ENCODE data around the gene RAPGEF5. TPM values are rescaled to one million over a fixed set of nuclear protein-coding genes. Genes with fewer than 3 reads are reported as not detected.
A peak's percentile ranks its signal among the peaks of the same experiment; 100 is the strongest.

RAPGEF5 gene
- total RNA-seq, 1 experiment from 2014 or later: 13.3 TPM

- Histone ChIP-seq H3K79me2 (ENCODE audit: insufficient read depth, low read length) (no peaks in the 10 kb centered on the region), H3K23ac (ENCODE audit: insufficient read length, low read depth, low read length) (no peak overlapping the region), H2BK120ac (ENCODE audit: low read depth, low read length, poor library complexity, severe bottlenecking) (no peak overlapping the region), H4K8ac (replicated peaks; ENCODE audit: insufficient read length, low read depth, low read length) (no peak overlapping the region), H3K14ac (ENCODE audit: insufficient read depth, low read length) (no peak overlapping the region), H3K9me3 (ENCODE audit: control insufficient read depth, low read depth, low read length) (no peaks in the 10 kb centered on the region), H3K79me1 (ENCODE audit: insufficient read depth, low read depth, low read length, poor library complexity, severe bottlenecking) (no peaks in the 10 kb centered on the region), H4K91ac (ENCODE audit: insufficient read length, low read depth, low read length) (no peak overlapping the region), H3K4me1 (ENCODE audit: insufficient read depth, low read length) (no peaks in the 10 kb centered on the region), H3K27ac (ENCODE audit: insufficient read length, low read depth, low read length) (no peak overlapping the region), H3K27me3 (ENCODE audit: insufficient read depth, low read length) (no peaks in the 10 kb centered on the region), H3K56ac (ENCODE audit: insufficient read length, low read depth, low read length) (no peak overlapping the region), H4K5ac (ENCODE audit: insufficient read length, low read depth, low read length) (no peak overlapping the region), H2AK5ac (ENCODE audit: insufficient read length, low read length) (no peak overlapping the region), H2BK12ac (ENCODE audit: insufficient read length, low read depth, low read length) (no peak overlapping the region), H3K4ac (ENCODE audit: low read depth, low read length) (no peak overlapping the region), H2BK20ac (ENCODE audit: low read depth, low read length, poor library complexity, severe bottlenecking) (no peak overlapping the region), H3K23me2 (ENCODE audit: insufficient read length, low read depth, low read length, poor library complexity, severe bottlenecking) (no peaks in the 10 kb centered on the region), H3K18ac (ENCODE audit: insufficient read length, low read depth, low read length) (no peak overlapping the region), H2AFZ (ENCODE audit: low read length) (no peak overlapping the region), H3K9ac (ENCODE audit: extremely low read depth, insufficient read length, low read length) (no peak overlapping the region), H3K4me2 (ENCODE audit: insufficient read depth, insufficient read length, low read length) (no peak overlapping the region), H2BK15ac (ENCODE audit: low read depth, low read length) (no peak overlapping the region), H3T11ph (ENCODE audit: low read length) (no peak overlapping the region), H2BK5ac (ENCODE audit: insufficient read length, low read length) (no peak overlapping the region), H4K20me1 (ENCODE audit: control insufficient read depth, insufficient read depth, insufficient read length) (no peaks in the 10 kb centered on the region)
- no peak for DNase-seq
- no peak for TF ChIP-seq CTCF (conservative IDR thresholded peaks at IDR 0.05)
- Mint-ChIP-seq H3K27ac (peak overlapping the region in 2 of 3 experiments; percentile 8 to 79; a peak in 1 of 7 replicates), H3K9me3 (no peaks in the 10 kb centered on the region), H3K27me3 (ENCODE audit: low read depth) (no peaks in the 10 kb centered on the region), H3K4me3 (no peak overlapping the region), H3K4me1 (peaks cover 8 to 15% of the 10 kb centered on the region in 2 experiments), H3K36me3 (ENCODE audit: insufficient read depth in 1 of 3, low read depth in 3 of 3) (no peaks in the 10 kb centered on the region)
- WGBS (ENCODE audit: extremely low coverage, insufficient read length, low lambda C conversion rate): no CpG with 5 or more reads among the region's 2 CpGs
Measured at GRCh38 chr7:22235134-22235533, 121.8 kb downstream of the RAPGEF5 start.

Measured in H9 (cell line).